HTERT RPE-1 (cell line): ENCODE results near the gene GRAMD4.

Experiments used
- in situ Hi-C: fragments of 300-500 bp; cut with MboI; formaldehyde crosslinking; loops from 4 replicates; pipeline ENCODE4 v1.14.3; 2020; ENCODE audit warnings: low sequenced_read_pairs

The GRAMD4 gene

DNA sequence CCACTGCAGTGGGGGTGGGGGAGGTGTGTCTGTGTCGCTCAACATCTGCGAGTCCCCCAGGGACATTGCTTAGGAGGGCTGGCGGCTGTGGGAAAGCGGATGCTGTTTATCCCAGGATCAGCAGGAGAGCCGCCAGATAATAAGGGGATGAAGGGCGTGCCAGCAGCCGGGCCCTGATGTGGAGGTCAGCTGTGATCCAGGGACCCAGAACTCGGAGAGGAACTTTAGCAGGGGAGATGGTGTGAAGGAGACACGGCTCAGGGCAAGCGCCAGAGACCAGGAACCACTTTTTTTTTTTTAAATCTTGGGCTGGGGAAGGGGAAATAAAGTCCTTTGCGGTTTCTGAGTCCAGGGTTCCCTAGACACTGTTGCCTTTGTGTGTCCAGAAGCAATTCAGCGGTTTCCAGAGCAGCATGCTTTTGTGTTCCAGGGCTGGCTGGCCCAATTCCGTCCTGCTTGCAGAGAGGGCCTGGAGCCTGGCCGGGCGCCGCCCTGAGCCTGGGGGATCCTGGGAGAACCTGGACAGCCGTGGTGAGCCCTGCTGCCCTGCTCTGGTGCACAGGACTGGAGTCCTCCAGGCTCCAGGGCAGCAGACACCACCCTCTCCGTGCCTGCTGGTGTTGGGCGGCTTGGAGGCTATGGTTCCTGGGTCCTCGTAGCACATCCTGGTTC lies at the start of gene GRAMD4:
GRAMD4 (plus strand) TSS at position 557 of the 672 bp plus-strand sequence. CDS start 6,414 bp downstream, outside the sequence.
- in situ Hi-C loops, result no loop called here

- in situ Hi-C loops, result no loop called here
Measured at GRCh38 chr22:46571642-46572250, 48.4 kb upstream of the GRAMD4 start.

GRCh38 chr22:46572911-46573780 lies 47.0 kb upstream of the GRAMD4 start:
- in situ Hi-C loops, result no loop called here

DNA sequence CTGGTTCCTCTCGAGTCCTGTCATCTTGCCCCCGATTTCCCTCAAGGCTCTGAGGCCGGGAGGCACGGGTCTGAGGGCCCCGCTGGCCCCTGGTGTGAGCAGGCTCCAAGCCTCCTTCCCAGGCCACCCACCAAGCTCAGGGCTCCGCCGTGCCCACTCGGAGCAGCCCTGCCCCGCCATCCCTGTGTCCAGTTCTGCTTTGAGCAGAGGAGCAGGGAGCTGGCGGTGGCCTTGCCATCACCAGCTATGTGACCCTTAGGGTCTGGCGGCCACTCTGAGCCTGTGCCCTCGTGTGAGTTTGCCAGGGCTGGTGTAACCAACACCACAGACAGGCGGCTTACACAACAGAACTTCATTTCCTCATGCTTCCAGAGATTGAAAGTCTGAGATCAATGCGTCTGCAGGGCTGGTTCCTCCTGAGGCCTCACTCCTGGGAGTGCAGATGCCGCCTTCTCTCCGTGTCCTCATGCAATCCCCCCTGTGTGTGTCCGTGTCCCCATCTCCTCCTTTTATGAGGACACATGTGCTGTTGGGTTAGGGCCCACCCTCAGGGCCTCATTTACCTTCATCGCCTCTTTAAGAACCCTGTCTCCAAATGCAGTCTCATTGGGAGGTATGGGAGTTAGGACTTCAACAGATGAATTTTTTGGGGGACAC lies 46.3 kb upstream of the GRAMD4 start:
- in situ Hi-C loops, result no loop called here

DNA sequence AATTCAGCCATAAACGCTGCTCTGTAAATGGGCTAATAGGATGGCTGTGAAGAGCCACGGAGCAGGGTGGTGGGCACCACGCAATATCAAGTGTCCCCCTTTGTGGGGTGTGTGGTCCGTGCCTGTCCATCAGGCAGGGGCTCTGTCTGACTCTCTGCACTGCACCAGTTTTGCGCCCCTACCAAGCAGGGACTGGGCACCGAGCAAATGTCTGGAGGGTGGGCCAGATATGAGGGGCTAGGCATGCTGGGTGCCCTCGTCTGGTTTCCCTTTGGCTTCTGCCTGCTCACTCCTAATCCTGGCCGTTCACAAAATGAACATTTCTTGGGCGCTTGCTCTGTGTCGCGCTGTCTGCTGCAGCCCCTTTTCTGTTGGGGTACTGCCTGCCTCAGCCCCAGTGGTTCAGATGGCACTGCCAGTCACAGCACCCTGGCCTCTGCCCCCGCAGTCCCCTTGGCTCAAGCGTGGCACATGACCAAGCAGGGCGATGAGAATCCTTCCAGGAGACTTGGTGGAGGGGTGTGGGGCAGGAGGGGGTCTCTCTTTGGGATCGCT lies 45.7 kb upstream of the GRAMD4 start:
- in situ Hi-C loops, result no loop called here

- in situ Hi-C loops, result no loop called here
Measured at GRCh38 chr22:46574993-46575910, 44.9 kb upstream of the GRAMD4 start.

DNA sequence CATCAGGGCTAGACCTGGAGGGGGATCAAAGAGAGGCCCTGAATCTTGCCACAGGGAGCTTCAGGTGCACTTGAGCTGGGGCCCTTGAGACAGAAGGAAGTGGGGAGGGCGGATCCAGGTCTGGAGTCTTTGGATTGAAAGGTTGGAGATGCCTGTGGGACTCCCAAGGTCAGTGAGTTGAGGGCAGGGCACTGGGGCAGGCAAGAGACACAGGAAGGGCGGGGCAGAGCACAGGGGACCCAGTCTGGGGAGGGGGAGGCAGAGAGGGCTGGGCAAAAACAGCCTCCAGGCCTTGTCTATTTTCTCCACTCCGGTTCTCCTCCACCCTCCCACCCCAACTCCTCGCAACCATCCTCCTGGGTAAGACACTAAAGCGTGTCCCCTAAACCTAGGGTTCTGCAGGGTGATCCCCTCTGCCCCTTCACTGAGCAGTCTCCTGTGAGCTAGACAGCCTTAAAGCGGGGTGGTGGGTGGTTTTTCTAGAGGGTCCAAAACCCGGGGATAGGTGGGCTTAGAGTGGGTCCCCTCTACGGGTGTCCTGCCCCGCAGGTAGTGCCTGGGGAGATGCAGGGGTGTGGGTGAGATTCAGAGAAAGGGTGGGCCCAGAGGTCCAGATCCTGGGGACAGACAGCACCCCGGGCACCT lies 44.2 kb upstream of the GRAMD4 start:
- in situ Hi-C loops, result no loop called here

- in situ Hi-C loops, result no loop called here
Measured at GRCh38 chr22:46576556-46577367, 43.4 kb upstream of the GRAMD4 start.

- in situ Hi-C loops, result no loop called here
Measured at GRCh38 chr22:46577368-46578249, 42.6 kb upstream of the GRAMD4 start.

- in situ Hi-C loops, result no loop called here
Measured at GRCh38 chr22:46578251-46578823, 41.8 kb upstream of the GRAMD4 start.

GRCh38 chr22:46578824-46579561 lies 41.2 kb upstream of the GRAMD4 start:
- in situ Hi-C loops, result no loop called here

- in situ Hi-C loops, result no loop called here
Measured at GRCh38 chr22:46579751-46580449, 40.3 kb upstream of the GRAMD4 start.

GRCh38 chr22:46580940-46581537 lies 39.1 kb upstream of the GRAMD4 start:
- in situ Hi-C loops, result no loop called here

DNA sequence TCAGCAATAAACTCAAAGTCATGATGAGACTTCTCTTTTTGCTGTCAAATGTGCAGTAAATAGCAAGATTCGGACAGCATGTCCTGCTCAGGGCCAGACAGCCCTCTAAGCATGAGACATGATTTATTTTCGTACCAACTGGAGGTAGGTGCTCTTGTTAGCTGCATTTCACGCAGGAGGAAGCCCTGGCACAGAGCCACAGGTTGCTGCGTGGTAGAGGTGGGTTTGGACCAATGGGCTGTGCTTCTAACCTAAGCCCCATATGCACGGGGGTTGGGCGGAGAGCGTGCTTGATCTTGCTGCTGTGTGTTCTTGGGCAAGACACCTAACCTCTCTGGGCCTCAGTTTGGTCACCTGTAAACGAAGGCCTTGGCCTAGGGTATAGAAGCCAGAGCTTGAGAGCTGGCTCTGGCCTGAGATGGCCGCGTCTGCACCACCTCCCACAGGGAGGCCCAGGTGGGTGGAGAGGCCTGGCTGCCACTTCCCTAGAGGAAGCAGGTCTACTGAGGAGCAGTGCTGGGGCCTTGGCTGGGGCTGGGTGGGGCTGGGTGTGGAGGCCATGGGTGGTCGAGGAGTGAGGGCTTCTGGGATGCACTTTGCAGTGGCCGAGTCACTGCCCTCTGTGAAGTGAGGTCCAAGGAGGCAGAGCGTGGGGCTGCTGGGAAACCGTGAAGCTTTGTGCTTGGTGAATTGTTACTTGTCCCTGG lies 38.5 kb upstream of the GRAMD4 start:
- in situ Hi-C loops, result no loop called here
